MM.1S (cell line): ENCODE data around the gene GNLY.

Experiments
- DNase-seq: peaks from one replicate; pipeline ENCODE4 v3.0.0-alpha.2; 2015
- H2AFZ ChIP-seq: fragments of 300-600 bp; sonication (generic); 2 replicates; pipeline ENCODE4 v1.6.0; 2016; ENCODE audit warnings: antibody characterized with exemption, low read length
- H3F3A ChIP-seq: fragments of 300-600 bp; sonication (generic); 2 replicates; pipeline ENCODE4 v1.6.1; 2016; ENCODE audit warnings: mild to moderate bottlenecking, antibody characterized with exemption, low read length, moderate library complexity, mixed read lengths; ENCODE audit not compliant: insufficient read depth
- H3K27ac ChIP-seq: fragments of 300-600 bp; sonication (generic); 2 replicates; pipeline ENCODE4 v1.5.1; 2016; ENCODE audit warnings: mild to moderate bottlenecking, low read length
- H3K27me3 ChIP-seq: fragments of 300-600 bp; sonication (generic); replicated peaks from 2 replicates; pipeline ENCODE4 v1.6.0; 2016; ENCODE audit warnings: low read length; ENCODE audit not compliant: insufficient read depth
- H3K36me3 ChIP-seq: fragments of 300-600 bp; sonication (generic); replicated peaks from 2 replicates; pipeline ENCODE4 v1.6.1; 2016; ENCODE audit warnings: mild to moderate bottlenecking, low read length, mixed read lengths; ENCODE audit not compliant: insufficient read depth
- H3K4me1 ChIP-seq: fragments of 300-600 bp; sonication (generic); 2 replicates; pipeline ENCODE4 v1.6.1; 2016; ENCODE audit warnings: low read length, mixed read lengths
- H3K4me2 ChIP-seq: fragments of 300-600 bp; sonication (generic); 2 replicates; pipeline ENCODE4 v1.6.0; 2016; ENCODE audit warnings: low read depth, low read length
- H3K4me3 ChIP-seq: fragments of 300-600 bp; sonication (generic); 2 replicates; pipeline ENCODE4 v1.5.1; 2016; ENCODE audit warnings: low read length, mixed read lengths
- H3K79me2 ChIP-seq: fragments of 300-600 bp; sonication (generic); 2 replicates; pipeline ENCODE4 v1.6.1; 2016; ENCODE audit warnings: mixed run types, low read length, mixed read lengths
- H3K9ac ChIP-seq: fragments of 300-600 bp; sonication (generic); 2 replicates; pipeline ENCODE4 v1.6.1; 2016; ENCODE audit warnings: low read length, mixed read lengths
- H3K9me2 ChIP-seq: fragments of 300-600 bp; sonication (generic); replicated peaks from 2 replicates; pipeline ENCODE4 v1.6.1; 2016; ENCODE audit warnings: mild to moderate bottlenecking, low read length, mixed read lengths; ENCODE audit not compliant: insufficient read depth
- H3K9me3 ChIP-seq: fragments of 300-600 bp; sonication (generic); replicated peaks from 2 replicates; pipeline ENCODE4 v1.6.1; 2016; ENCODE audit warnings: mild to moderate bottlenecking, low read length, mixed read lengths; ENCODE audit not compliant: insufficient read depth
- H4K20me1 ChIP-seq: fragments of 300-600 bp; sonication (generic); 2 replicates; pipeline ENCODE4 v1.6.1; 2016; ENCODE audit warnings: mild to moderate bottlenecking, low read length, moderate library complexity, mixed read lengths; ENCODE audit not compliant: insufficient read depth
- CTCF ChIP-seq: fragments of 300-600 bp; sonication (generic); IDR thresholded peaks from 2 replicates; pipeline ENCODE4 v1.5.1; 2016; ENCODE audit warnings: antibody characterized with exemption, low read length, mixed read lengths
- EZH2 ChIP-seq: fragments of 300-600 bp; sonication (generic); optimal IDR thresholded peaks from 2 replicates; pipeline ENCODE3; 2017; ENCODE audit warnings: low read depth, mild to moderate bottlenecking, antibody characterized with exemption, low read length, mixed read lengths
- EZH2phosphoT487 ChIP-seq: fragments of 300-600 bp; sonication (generic); IDR thresholded peaks from 2 replicates; pipeline ENCODE4 v1.6.1; 2018; ENCODE audit warnings: antibody characterized with exemption, low read length

Gene GNLY

DNA sequence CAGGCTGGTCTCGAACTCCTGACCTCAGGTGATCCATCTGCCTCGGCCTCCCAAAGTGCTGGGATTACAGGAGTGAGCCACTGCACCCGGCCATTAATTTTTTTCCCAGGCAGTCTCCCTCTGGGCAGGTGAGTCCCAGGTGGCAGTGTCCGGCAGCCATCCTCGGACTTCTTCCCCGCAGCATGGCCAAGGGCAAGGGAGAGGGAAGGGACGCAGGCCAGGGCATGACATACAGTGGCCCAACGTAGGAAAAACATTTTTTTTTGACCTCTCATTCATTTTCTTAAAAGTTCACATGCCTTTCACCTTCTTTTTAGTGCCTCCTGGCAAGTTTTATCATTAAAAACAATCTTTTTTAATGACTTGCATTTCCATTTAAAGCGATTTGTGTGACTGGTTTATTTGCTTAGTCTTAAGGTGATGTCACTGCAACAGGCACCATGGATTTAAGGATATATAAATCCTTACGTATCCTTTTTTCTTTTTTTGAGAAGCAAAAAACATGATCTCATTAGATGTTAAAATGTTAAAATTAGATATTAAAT lies 36.6 kb downstream of the GNLY start:
- Histone ChIP-seq H3K9me2 (no peaks in the 10 kb centered on the region), H4K20me1 (no peaks in the 10 kb centered on the region), H3F3A (no peaks in the 10 kb centered on the region), H3K4me2 (no peak overlapping the region), H2AFZ (no peak overlapping the region), H3K27me3 (no peaks in the 10 kb centered on the region), H3K27ac (no peak overlapping the region), H3K4me3 (no peak overlapping the region), H3K4me1 (0 out of 2 replicates have a peak, but pooled peaks cover 4% of the 10 kb centered on the region), H3K9ac (no peak overlapping the region), H3K36me3 (no peaks in the 10 kb centered on the region), H3K9me3 (no peaks in the 10 kb centered on the region), H3K79me2 (no peaks in the 10 kb centered on the region)
- TF ChIP-seq EZH2phosphoT487 (no peak), EZH2 (no peak), CTCF (no peak)
- DNase-seq = no peak

GRCh38 chr2:85731606-85732005 lies 37.4 kb downstream of the GNLY start:
- no peaks in the 10 kb centered on the region for H3F3A ChIP-seq
- TF ChIP-seq CTCF (no peak), EZH2 (no peak), EZH2phosphoT487 (no peak)
- no peak overlapping the region for H3K4me3 ChIP-seq
- H3K9ac ChIP-seq = no peak overlapping the region
- DNase-seq = no peak
- no peak overlapping the region for H3K27ac ChIP-seq
- H4K20me1 ChIP-seq = no peaks in the 10 kb centered on the region
- 0 out of 2 replicates have a peak, but pooled peaks cover 4% of the 10 kb centered on the region for H3K4me1 ChIP-seq
- no peaks in the 10 kb centered on the region for H3K9me3 ChIP-seq
- H3K9me2 ChIP-seq = no peaks in the 10 kb centered on the region
- H3K4me2 ChIP-seq = no peak overlapping the region
- no peaks in the 10 kb centered on the region for H3K36me3 ChIP-seq
- no peak overlapping the region for H2AFZ ChIP-seq
- H3K79me2 ChIP-seq = no peaks in the 10 kb centered on the region
- H3K27me3 ChIP-seq = no peaks in the 10 kb centered on the region

GRCh38 chr2:85732467-85733120 lies 38.4 kb downstream of the GNLY start:
- no peaks in the 10 kb centered on the region for H3K27me3 ChIP-seq
- H3K79me2 ChIP-seq = no peaks in the 10 kb centered on the region

More at GRCh38 chr2:85732467-85733120, 38.4 kb downstream of the GNLY start:
- no peak overlapping the region for H3K27ac ChIP-seq
- no peak overlapping the region for H3K4me3 ChIP-seq
- no peaks in the 10 kb centered on the region for H4K20me1 ChIP-seq
- H3K36me3 ChIP-seq = no peaks in the 10 kb centered on the region
- H2AFZ ChIP-seq = no peak overlapping the region
- 0 out of 2 replicates have a peak, but pooled peaks cover 4% of the 10 kb centered on the region for H3K4me1 ChIP-seq
- DNase-seq = no peak
- H3K9me2 ChIP-seq = no peaks in the 10 kb centered on the region
- H3K9me3 ChIP-seq = no peaks in the 10 kb centered on the region
- H3K4me2 ChIP-seq = no peak overlapping the region
- TF ChIP-seq EZH2phosphoT487 (no peak), CTCF (no peak), EZH2 (no peak)
- H3F3A ChIP-seq = no peaks in the 10 kb centered on the region
- H3K9ac ChIP-seq = no peak overlapping the region
